Activated CD4-positive, CD25-positive, alpha-beta regulatory T cell (primary cell): Measurements from ENCODE around the gene EPB41L2.
"Not testable (repeated sequence)": the region's sequence is repeated elsewhere in the genome, so short reads cannot be mapped to it uniquely, and the experiment has no call there.

ENCODE experiments used
- DNase-seq, 4 experiments: peaks; one replicate each; lab custom pipeline; 2025; lab: John Stamatoyannopoulos, UW

The EPB41L2 gene

GRCh38 chr6:130838250-130838860 is 224.7 kb downstream of the EPB41L2 start:
- no peak for DNase-seq

DNA sequence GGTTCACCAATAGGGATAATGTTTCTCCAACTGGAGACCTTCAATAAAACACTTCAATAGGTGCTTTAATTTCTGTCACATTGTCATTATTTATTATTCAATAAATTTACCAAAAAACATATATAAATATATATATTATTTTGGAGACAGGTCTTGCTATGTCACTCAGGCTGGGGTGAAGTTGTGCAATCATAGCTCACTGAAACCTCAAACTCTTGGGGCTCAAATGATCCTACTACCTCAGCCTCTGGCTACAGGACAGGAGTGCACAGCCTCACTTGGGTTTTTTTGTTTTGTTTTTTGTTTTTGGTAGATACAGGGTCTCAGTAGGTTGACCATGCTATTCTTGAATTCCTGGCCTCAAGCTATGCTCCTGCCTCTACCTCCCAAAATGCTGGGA is 226.0 kb downstream of the EPB41L2 start:
- no peak for DNase-seq

DNA sequence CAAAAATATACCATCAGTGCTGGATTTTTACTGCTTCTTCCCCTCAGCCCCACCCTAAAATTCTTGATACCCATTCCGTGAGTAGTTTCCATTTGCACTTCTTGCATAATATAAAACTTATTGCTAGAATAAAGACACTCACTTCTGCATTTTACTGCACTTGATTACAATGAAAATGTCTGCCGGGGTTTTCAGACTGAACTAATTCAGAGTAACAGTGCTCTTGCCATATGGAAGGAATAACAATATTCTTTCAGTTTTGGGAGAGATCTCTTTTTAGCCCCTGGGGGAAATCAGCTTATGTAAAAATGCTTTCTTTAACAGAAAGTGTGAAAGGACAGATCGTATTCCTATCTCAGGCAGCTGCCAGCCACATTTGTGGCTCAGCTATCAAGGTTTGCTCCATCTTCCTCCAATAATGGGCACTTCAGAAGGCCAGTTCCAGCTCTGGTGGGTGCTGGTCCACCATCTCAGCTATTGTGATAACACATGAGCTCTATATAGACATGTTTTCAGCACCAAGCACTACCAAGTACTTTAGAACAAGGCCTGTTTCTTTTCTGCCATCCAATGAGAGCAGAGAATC is 226.9 kb downstream of the EPB41L2 start:
- no peak for DNase-seq

GRCh38 chr6:130834482-130835251 is 228.4 kb downstream of the EPB41L2 start:
- DNase-seq: no peak

- DNase-seq: no peak
Measured at GRCh38 chr6:130833569-130833968, 229.5 kb downstream of the EPB41L2 start.

- DNase-seq: no peak
Measured at GRCh38 chr6:130831607-130832006, 231.4 kb downstream of the EPB41L2 start.

DNA sequence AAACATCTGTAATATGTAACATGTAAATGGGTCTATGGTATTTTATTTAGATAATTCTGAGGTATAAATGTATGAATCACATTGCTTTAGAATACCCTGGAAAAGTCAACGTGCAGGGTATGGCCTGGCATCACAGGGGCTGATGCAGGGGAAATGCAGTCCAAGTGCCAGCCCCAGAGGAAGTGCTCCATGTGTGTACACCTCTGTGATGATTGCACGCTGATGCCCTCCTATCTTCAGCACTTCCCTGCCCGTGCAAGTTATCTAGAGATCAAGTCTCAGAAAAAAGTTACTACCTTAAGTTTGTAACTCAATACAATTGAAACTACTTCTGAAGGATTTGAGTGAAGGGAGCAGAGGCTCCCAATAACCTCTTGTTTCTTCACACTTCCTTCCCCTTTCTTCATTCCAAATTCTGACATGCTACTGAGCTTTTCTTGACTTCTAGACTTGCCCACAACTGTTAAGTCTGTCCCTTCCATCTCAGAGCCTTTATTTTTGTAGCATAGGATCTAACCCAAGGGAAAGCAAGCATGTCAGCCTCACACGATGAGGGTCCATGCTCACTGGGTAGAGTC is 233.6 kb downstream of the EPB41L2 start:
- no peak for DNase-seq

- DNase-seq: no peak
Measured at GRCh38 chr6:130827247-130828149, 235.5 kb downstream of the EPB41L2 start, which contains the start of gene SMLR1. SMLR1 (plus strand) TSS chr6:130827406; CDS start chr6:130827414, 8 bp downstream.

- DNase-seq: no peak
Measured at GRCh38 chr6:130826442-130827246, 236.4 kb downstream of the EPB41L2 start.

- DNase-seq: no peak
Measured at GRCh38 chr6:130825772-130826441, 237.1 kb downstream of the EPB41L2 start.

DNA sequence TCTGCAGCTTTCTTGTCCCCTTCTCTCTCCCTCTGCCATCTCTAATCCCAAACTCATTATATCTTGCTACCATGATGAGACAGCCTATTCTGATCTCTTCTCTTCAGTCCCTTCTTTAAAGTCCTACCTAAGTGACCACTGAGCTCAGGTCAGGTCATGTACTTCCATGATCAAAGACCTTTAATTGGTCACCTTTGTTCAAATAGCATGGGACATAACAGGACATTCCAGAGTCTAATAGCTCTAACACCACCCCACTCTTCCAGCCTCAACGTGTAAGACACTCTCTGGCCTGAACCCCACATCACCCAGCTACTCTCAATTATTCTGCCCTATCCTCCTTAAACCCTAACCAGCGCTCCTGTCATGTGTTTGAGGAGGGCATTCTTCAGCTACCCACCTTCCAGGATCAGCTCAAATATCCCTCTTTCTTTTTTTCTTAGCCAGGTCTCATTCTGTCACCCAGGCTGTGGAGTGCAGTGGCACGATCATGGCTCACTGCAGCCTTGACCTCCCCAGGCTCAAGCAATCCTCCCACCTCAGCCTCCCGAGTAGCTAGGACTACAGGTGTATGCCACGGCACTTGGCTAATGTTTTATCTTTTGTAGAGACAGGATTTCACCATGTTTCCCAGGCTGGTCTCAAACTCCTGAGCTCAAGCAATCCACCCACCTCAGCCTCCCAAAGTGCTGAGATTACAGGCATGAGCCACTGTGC is 237.9 kb downstream of the EPB41L2 start:
- no peak for DNase-seq

- no peak for DNase-seq
Measured at GRCh38 chr6:130822736-130823135, 240.3 kb downstream of the EPB41L2 start.

GRCh38 chr6:130815200-130816071 is 247.6 kb downstream of the EPB41L2 start:
- no peak for DNase-seq

DNA sequence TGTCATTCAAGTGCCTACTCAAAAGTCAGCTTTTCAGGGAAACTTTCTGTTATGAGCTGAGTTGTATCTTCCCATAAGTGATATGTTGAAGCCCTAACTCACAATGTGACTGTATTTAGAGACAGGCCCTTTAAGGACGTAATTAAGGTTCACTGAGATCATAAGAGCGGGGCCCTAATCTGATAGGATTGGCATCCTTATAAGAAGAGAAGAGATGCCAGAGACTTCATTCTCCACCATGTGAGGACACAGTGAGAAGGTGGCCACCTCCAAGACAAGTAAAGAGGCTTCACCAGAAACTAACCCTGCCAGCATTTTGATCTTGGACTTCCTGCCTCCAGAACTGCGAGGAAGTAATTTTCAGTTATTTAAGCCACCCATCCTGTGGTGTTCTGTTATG is 248.5 kb downstream of the EPB41L2 start:
- no peak for DNase-seq

- DNase-seq: no peak
Measured at GRCh38 chr6:130811932-130812331, 251.1 kb downstream of the EPB41L2 start.

DNA sequence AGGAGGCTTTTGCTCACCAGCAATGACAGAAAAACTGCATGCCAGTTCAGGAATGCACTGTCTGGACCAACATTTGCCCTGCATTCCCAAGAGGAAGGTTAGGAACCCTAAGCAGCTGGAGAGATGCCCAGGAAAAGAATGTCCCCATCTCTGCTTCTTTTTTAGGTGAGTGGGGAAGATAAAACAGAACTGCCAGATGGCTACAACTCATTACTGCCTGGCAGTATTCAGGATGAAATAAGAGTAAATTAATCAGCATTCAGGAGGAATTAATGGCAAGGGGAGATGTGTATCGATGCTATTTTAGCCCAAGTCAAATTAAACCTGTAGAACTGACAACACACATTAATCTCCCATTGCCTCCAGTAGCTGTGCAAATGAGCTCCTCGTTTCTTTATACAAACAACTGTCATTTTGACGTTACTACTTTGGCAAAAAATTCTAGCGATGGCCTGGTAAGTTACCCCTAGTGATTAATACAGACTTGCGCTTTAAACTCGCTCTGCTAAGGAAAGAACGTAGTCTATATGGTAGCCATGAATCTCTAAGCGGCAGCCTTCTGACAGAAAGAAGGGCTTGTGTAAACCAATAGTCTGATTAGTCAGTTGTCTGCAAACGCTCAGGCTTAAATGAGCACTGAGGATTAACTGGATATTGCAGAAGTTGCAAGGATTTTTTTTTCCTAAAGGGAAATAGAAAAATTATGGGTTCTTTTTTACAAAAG is 252.6 kb downstream of the EPB41L2 start:
- DNase-seq: no peak

GRCh38 chr6:130801368-130801767 is 261.7 kb downstream of the EPB41L2 start:
- DNase-seq: not testable (repeated sequence)

DNA sequence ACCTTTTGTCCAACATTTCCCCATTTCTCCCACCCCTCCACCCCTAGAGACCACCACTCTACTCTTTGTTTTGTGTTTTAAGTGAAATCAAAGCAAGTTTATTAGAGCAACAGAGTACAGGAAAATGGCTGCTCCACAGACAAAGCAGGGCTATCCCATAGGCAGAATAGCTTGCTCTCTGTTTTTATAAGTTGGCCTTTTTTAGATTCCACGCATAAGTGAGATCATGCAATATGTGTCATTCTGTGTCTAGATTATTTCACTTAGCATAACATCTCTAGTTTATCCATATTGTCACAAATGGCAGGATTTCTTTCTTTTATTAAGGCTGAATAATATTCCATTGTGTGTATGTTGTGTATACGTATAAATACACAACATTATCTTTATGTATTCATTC is 266.0 kb downstream of the EPB41L2 start:
- DNase-seq: no peak
